ENCODE results near the gene CD99L2.

- TF ChIP-seq CTCF (IDR thresholded peaks at IDR 0.05) (no peak), POLR2A (IDR thresholded peaks at IDR 0.05) (no peak)
Measured at GRCh38 chrX:150761176-150761818, 137.2 kb downstream of the CD99L2 start.

Data from adrenal gland (tissue), 5 donors.